Measurements from ENCODE around the gene FUT6.

Gene FUT6

GRCh38 chr19:5795382-5795919 is 44.1 kb downstream of the FUT6 start:
- H3K4me3 ChIP-seq (ENCODE audit: low read length) = no peak overlapping the region
- no peak overlapping the region for H3K4me2 ChIP-seq (ENCODE audit: low read length)
- no peaks in the 10 kb centered on the region for H3K27me3 ChIP-seq (ENCODE audit: low read depth, low read length)
- no peak overlapping the region for H2AFZ ChIP-seq (ENCODE audit: low read depth, low read length)
- no peaks in the 10 kb centered on the region for H4K20me1 ChIP-seq (ENCODE audit: insufficient read depth, low read length)
- no peaks in the 10 kb centered on the region for H3K36me3 ChIP-seq (replicated peaks; ENCODE audit: low read depth, low read length)
- H3K9me3 ChIP-seq (ENCODE audit: insufficient read depth, low read length) = no peaks in the 10 kb centered on the region
- peaks cover 3% of the 10 kb centered on the region; the same call in 1 of the 2 replicates for H3K4me1 ChIP-seq (ENCODE audit: low read length)
- no peak overlapping the region for H3K9ac ChIP-seq (ENCODE audit: low read length)
- no peaks in the 10 kb centered on the region for H3K79me2 ChIP-seq (ENCODE audit: low read length)
- TF ChIP-seq EZH2phosphoT487 (IDR thresholded peaks at IDR 0.05; ENCODE audit: low read depth) (no peak), CTCF (IDR thresholded peaks at IDR 0.05; ENCODE audit: low read depth, low read length) (no peak)
- no peak overlapping the region for H3K27ac ChIP-seq (ENCODE audit: low read length)

GRCh38 chr19:5793188-5793587 is 46.3 kb downstream of the FUT6 start:
- H3K27me3 ChIP-seq (ENCODE audit: low read depth, low read length) = no peaks in the 10 kb centered on the region
- no peaks in the 10 kb centered on the region for H3K9me3 ChIP-seq (ENCODE audit: insufficient read depth, low read length)
- H3K36me3 ChIP-seq (replicated peaks; ENCODE audit: low read depth, low read length) = peaks cover 16% of the 10 kb centered on the region
- H3K27ac ChIP-seq (ENCODE audit: low read length) = no peak overlapping the region
- H3K9ac ChIP-seq (ENCODE audit: low read length) = no peak overlapping the region
- no peak overlapping the region for H3K4me2 ChIP-seq (ENCODE audit: low read length)
- H4K20me1 ChIP-seq (ENCODE audit: insufficient read depth, low read length) = 0 out of 2 replicates have a peak, but pooled peaks cover 3% of the 10 kb centered on the region
- H2AFZ ChIP-seq (ENCODE audit: low read depth, low read length) = no peak overlapping the region
- H3K4me3 ChIP-seq (ENCODE audit: low read length) = no peak overlapping the region
- no peak for TF ChIP-seq EZH2phosphoT487 (IDR thresholded peaks at IDR 0.05; ENCODE audit: low read depth)
- TF ChIP-seq CTCF (IDR thresholded peaks at IDR 0.05; ENCODE audit: low read depth, low read length) = no peak
- peaks cover 9% of the 10 kb centered on the region for H3K4me1 ChIP-seq (ENCODE audit: low read length)
- H3K79me2 ChIP-seq (ENCODE audit: low read length) = peaks cover 16% of the 10 kb centered on the region

- peaks cover 16% of the 10 kb centered on the region for H3K79me2 ChIP-seq (ENCODE audit: low read length)
- TF ChIP-seq EZH2phosphoT487 (IDR thresholded peaks at IDR 0.05; ENCODE audit: low read depth) (no peak), CTCF (IDR thresholded peaks at IDR 0.05; ENCODE audit: low read depth, low read length) (no peak)
- H3K4me2 ChIP-seq (ENCODE audit: low read length) = no peak overlapping the region
- no peaks in the 10 kb centered on the region for H3K27me3 ChIP-seq (ENCODE audit: low read depth, low read length)
- H3K27ac ChIP-seq (ENCODE audit: low read length) = no peak overlapping the region
- H3K4me1 ChIP-seq (ENCODE audit: low read length) = peaks cover 9% of the 10 kb centered on the region
- H4K20me1 ChIP-seq (ENCODE audit: insufficient read depth, low read length) = 0 out of 2 replicates have a peak, but pooled peaks cover 3% of the 10 kb centered on the region
- H3K4me3 ChIP-seq (ENCODE audit: low read length) = no peak overlapping the region
- no peaks in the 10 kb centered on the region for H3K9me3 ChIP-seq (ENCODE audit: insufficient read depth, low read length)
- no peak overlapping the region for H2AFZ ChIP-seq (ENCODE audit: low read depth, low read length)
- H3K9ac ChIP-seq (ENCODE audit: low read length) = no peak overlapping the region
- peaks cover 24% of the 10 kb centered on the region for H3K36me3 ChIP-seq (replicated peaks; ENCODE audit: low read depth, low read length)
These were observed 47.3 kb downstream of the FUT6 start for GRCh38 chr19:5792224-5792623.

- H3K27ac ChIP-seq (ENCODE audit: low read length) = peak within 1 kb of the TSS; percentile 81
- peaks cover 37% of the 10 kb centered on the region for H3K36me3 ChIP-seq (replicated peaks; ENCODE audit: low read depth, low read length)
- H2AFZ ChIP-seq (ENCODE audit: low read depth, low read length) = peak within 1 kb of the TSS; percentile 61; the same call in 1 of the 2 replicates
- H3K9me3 ChIP-seq (ENCODE audit: insufficient read depth, low read length) = no peaks in the 10 kb centered on the region
- H3K4me3 ChIP-seq (ENCODE audit: low read length) = peak within 1 kb of the TSS; percentile 77
- peak within 1 kb of the TSS; percentile 87 for H3K9ac ChIP-seq (ENCODE audit: low read length)
- TF ChIP-seq CTCF (IDR thresholded peaks at IDR 0.05; ENCODE audit: low read depth, low read length) (no peak), EZH2phosphoT487 (IDR thresholded peaks at IDR 0.05; ENCODE audit: low read depth) (no peak)
- H3K79me2 ChIP-seq (ENCODE audit: low read length) = peaks cover 16% of the 10 kb centered on the region
- H3K27me3 ChIP-seq (ENCODE audit: low read depth, low read length) = no peaks in the 10 kb centered on the region
- H3K4me1 ChIP-seq (ENCODE audit: low read length) = peaks cover 9% of the 10 kb centered on the region
- H4K20me1 ChIP-seq (ENCODE audit: insufficient read depth, low read length) = 0 out of 2 replicates have a peak, but pooled peaks cover 3% of the 10 kb centered on the region
- peak within 1 kb of the TSS; percentile 75 for H3K4me2 ChIP-seq (ENCODE audit: low read length)
These were observed 48.7 kb downstream of the FUT6 start, which contains the start of gene DUS3L for GRCh38 chr19:5790559-5791520. Gene DUS3L (minus strand): TSS chr19:5791163. CDS start chr19:5791141, 22 bp downstream.
